Thymus (tissue), 14 donors: ENCODE results near the gene PAGE1. TPM values are rescaled to one million over a fixed set of nuclear protein-coding genes. Genes with fewer than 3 reads are reported as not detected.
"Not testable (repeated sequence)": the region's sequence is repeated elsewhere in the genome, so short reads cannot be mapped to it uniquely, and the experiment has no call there.

Source experiments
- DNase-seq, 9 donors: peaks; one replicate each; pipeline ENCODE4 v3.0.0-alpha.2; 2013; ENCODE audit warnings: low spot score in 9 of 9, low read depth in 6 of 9, missing footprints in 1 of 9
- H3K27ac ChIP-seq, 2 donors: one replicate each; pipeline ENCODE4 v1.5.1; 2013; ENCODE audit warnings: control low read depth in 1 of 2, low read depth in 1 of 2, low read length in 1 of 2, mild to moderate bottlenecking in 1 of 2, moderate library complexity in 1 of 2
- H3K27me3 ChIP-seq, 2 donors: one replicate each; pipeline ENCODE4 v1.5.1; 2013; ENCODE audit warnings: low read length in 1 of 2; ENCODE audit not compliant: control insufficient read depth in 2 of 2, insufficient read depth in 1 of 2
- H3K36me3 ChIP-seq, 2 donors: one replicate each; pipeline ENCODE4 v1.5.1; 2013; ENCODE audit warnings: low read length in 1 of 2, mild to moderate bottlenecking in 1 of 2, moderate library complexity in 1 of 2; ENCODE audit not compliant: control insufficient read depth in 2 of 2, insufficient read depth in 2 of 2
- H3K4me1 ChIP-seq, 2 donors: one replicate each; pipeline ENCODE4 v1.5.1; 2013; ENCODE audit warnings: low read length in 2 of 2; ENCODE audit not compliant: control insufficient read depth in 2 of 2, insufficient read depth in 2 of 2
- H3K4me3 ChIP-seq, 2 donors: one replicate each; pipeline ENCODE4 v1.5.1; 2013; ENCODE audit warnings: low read length in 2 of 2, control low read depth in 1 of 2, mild to moderate bottlenecking in 1 of 2
- H3K9me3 ChIP-seq, 2 donors: one replicate each; pipeline ENCODE4 v1.5.1; 2013; ENCODE audit warnings: low read length in 1 of 2, mild to moderate bottlenecking in 1 of 2; ENCODE audit not compliant: control insufficient read depth in 2 of 2, insufficient read depth in 1 of 2
- WGBS: extraction: QIAGEN DNeasy Blood & Tissue Kit; methylation state at CpG from one replicate; pipeline ENCODE4 v1.1.7; 2013; 5-methylcytosine and 5-hydroxymethylcytosine counted together
- long read RNA-seq, 10 donors: transcript quantifications; one replicate each; lab custom pipeline, GENCODE V29; 2026
- polyA plus RNA-seq: library from polyadenylated mRNA; stranded (reverse); fragments of 200-250 nt; gene quantifications from one replicate; pipeline ENCODE4 v1.2.3, GENCODE V29; 2013
- total RNA-seq: library from RNA; stranded (reverse); fragments of 120-200 nt; gene quantifications from one replicate; pipeline ENCODE4 v1.2.4, GENCODE V29; 2013
- donor health status: healthy.

Gene PAGE1, protein sequence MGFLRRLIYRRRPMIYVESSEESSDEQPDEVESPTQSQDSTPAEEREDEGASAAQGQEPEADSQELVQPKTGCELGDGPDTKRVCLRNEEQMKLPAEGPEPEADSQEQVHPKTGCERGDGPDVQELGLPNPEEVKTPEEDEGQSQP
- not detected for total RNA-seq
- not detected for polyA plus RNA-seq
- long read RNA-seq, donor 1 = 0 reads
- long read RNA-seq, donor 2 = 0 reads
- long read RNA-seq, donor 3 = 0 reads
- long read RNA-seq, donor 4 = 0 reads
- long read RNA-seq, donor 5 = 0 reads
- long read RNA-seq, donor 6 = 0 reads
- long read RNA-seq, donor 7 = 0 reads
- long read RNA-seq, donor 8 = 0 reads
- long read RNA-seq, donor 9 = 0 reads
- long read RNA-seq, donor 10 = 0 reads

DNA sequence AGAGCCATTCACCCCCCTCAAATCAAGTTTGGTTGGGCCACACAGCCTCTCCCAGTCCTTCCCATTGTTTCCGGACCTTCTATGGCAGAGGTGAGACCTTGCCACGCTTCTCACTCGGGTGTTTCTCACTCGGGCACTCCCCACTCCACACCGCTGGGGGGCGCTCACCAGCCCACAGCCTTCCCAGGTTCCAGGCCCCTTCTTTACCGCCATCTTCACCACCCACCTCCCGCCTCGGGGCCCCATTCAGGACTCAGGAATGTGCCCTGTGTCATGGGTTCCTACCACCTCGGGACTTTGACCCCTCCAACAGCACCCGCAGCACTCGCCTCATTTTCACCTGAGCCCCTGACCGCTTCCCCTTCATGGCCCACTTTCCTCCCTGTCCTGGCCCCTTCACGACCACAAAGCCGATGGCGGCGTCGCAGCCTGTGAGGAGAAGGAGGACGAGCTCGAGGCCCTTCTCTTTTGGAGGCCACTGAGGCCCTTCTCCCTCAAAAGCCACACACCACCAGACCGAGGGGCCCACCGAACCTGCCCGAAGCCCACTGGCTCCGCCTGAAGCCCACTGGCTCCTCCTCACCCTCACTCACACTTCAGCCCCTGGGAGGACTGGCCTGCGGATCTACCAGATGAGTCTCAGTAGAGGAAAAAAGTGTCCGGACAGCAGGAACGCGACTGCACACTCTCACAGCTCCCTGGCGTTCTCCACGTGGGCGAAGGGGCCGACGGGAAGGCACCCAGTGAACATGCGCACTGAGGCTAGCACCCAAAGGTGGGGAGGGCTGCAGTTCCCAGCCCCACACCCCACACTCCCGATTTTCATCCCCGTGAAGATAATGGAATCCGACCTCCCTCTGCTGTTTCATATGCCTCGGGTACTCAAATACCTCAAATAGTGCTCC lies at the start of gene PAGE1:
Gene PAGE1 (minus strand): TSS at position 709 of the 905 bp plus-strand sequence. CDS start 1,214 bp downstream, outside the sequence.
- Histone ChIP-seq H3K9me3 (peaks cover 0 to 6% of the 10 kb centered on the region in 2 donors), H3K27ac (no peak within 1 kb of the TSS), H3K27me3 (no peaks in the 10 kb centered on the region), H3K4me3 (no peak within 1 kb of the TSS), H3K4me1 (no peaks in the 10 kb centered on the region), H3K36me3 (no peaks in the 10 kb centered on the region)
- no peak for DNase-seq
- WGBS = 98% methylated on average over 38 of the region's 38 CpGs

DNA sequence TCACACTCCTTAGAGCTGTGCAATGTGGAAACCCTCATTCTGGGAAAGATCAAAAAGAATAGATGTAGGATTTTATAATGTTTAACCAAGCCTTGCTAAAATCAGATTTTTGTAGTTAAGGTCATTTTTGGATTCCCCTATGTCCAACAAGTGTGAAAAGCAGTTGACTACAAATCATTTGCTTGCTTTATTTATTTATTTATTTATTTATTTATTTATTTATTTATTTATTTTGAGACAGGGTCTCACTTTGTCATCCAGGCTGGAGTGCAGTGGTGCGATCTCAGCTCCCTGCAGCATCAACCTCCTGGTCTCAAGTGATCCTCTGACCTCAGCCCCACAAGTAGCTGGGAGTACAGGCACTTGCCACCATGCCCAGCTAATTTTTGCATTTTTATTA lies 45.7 kb upstream of the PAGE1 start:
- DNase-seq, H3K27ac ChIP-seq, H3K4me1 ChIP-seq, H3K27me3 ChIP-seq, H3K4me3 ChIP-seq, H3K36me3 ChIP-seq, H3K9me3 ChIP-seq: not testable (repeated sequence)
- 95% methylated on average over 1 of the region's 1 CpG for WGBS

DNA sequence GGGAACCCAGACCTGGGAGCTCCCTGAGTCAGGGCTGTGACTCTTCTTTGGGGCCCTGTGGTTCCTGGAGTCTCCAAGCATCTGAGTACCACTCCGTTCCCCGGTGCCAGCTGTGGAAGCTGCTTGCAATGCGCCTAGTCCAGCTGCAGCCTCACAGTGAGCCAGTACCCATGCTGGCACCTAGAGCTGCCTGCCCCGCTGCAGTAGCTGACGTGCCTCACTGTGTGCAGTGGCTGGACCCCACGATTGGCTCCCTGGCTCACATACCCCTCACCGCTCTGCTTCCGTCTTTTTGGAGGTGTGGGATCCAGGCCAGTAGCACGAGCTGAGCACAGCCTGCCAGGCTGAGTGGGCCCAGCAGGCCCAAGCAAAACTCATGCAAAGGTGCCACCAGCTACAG lies 32.1 kb upstream of the PAGE1 start:
- WGBS = 93% methylated on average over 9 of the region's 9 CpGs
- H3K27me3 ChIP-seq = no peaks in the 10 kb centered on the region
- H3K27ac ChIP-seq = no peak overlapping the region
- H3K4me1 ChIP-seq = no peaks in the 10 kb centered on the region
- no peaks in the 10 kb centered on the region for H3K36me3 ChIP-seq
- H3K4me3 ChIP-seq = no peak overlapping the region
- H3K9me3 ChIP-seq = no peaks in the 10 kb centered on the region
- DNase-seq = no peak

DNA sequence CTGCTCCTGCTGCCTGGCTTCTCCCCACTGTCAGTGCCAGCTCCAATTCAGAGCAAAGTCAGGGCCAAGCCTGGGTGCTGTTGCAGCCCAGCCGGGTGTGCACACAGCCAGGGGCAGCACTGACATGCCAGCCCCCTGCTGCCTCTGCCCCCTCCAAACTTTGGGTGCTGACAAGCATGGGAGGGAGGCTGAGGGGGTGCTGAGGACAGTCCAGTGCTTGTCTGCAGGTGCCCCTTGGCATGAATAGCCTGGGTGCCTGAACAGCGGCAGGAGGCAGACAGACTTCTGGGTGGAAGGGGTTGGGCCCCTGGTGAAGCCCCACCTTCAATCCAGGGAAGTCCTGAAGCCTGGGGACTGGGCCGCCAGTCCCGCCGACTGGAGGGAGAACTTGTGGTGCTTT lies 31.2 kb upstream of the PAGE1 start:
- 98% methylated on average over 5 of the region's 5 CpGs for WGBS
- no peaks in the 10 kb centered on the region for H3K9me3 ChIP-seq
- no peak overlapping the region for H3K27ac ChIP-seq
- no peak for DNase-seq
- H3K4me3 ChIP-seq = no peak overlapping the region
- H3K36me3 ChIP-seq = no peaks in the 10 kb centered on the region
- no peaks in the 10 kb centered on the region for H3K27me3 ChIP-seq
- no peaks in the 10 kb centered on the region for H3K4me1 ChIP-seq

DNA sequence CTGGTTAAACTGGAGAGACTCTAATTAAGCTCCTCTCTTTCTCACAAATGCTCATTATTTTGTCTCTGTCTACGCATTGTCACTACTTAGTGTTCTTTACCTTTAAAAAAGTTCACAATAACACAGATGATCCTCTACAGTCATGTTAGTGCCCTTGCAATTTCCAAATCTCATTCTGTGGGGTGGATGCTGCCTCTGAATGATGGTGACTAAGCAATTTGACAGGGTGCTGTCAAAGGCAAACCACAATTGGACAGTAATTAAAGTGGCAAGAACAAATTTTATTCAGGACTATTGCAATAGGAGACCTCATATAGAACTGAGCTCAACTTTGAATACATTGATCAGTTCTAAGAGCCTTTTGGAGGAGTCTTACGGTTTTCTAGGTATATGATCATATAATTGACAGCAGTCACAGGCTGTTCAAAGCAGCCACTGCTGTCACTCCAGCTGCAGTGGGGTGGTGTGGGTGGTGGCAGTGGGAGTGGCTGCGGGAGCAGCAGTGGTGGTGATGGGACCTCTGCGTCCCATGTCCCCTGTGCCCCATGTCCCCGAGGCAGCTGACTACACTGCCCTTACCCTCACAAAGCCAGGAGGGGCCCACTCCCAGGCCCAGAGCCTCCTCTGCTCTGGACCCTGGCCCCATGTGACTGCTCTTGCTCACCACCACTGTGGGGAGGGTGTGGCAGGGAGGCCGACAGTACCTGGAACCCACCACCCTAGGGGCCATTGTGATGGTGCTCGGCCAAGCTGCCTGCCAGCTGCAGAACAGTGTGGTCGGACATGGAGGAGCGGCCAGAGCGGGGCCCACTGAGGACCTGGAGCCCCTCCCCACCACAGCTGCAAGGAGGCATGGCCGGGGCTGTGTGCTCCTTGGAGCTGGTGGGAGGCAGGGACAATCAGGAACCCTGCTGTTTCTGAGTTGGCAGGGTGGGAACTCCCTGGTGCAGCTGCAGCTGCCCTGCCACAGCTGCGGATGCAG lies 30.4 kb upstream of the PAGE1 start:
- Histone ChIP-seq H3K36me3 (no peaks in the 10 kb centered on the region), H3K4me1 (no peaks in the 10 kb centered on the region), H3K27me3 (no peaks in the 10 kb centered on the region), H3K9me3 (no peaks in the 10 kb centered on the region), H3K27ac (no peak overlapping the region), H3K4me3 (no peak overlapping the region)
- DNase-seq = no peak
- 94% methylated on average over 12 of the region's 12 CpGs for WGBS

DNA sequence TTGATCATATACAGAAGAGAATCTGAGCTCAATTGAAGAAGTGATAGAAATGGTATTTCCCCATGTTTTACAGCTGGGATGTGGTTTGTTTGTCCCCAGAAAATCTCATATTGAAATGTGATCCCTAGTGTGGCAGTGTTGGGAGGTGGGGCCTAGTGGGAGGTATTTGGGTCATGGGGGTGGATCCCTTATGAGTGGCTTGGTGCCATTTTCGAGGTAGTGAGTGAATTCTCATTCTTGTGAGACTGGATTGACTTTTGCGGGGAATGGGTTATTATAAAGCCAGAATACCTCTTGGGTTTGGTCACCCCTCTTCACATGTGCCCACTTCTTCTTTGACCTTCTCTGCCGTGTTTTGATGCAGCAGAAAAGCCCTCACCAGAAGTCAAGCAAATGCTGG lies 29.6 kb upstream of the PAGE1 start:
- no peaks in the 10 kb centered on the region for H3K36me3 ChIP-seq
- H3K27me3 ChIP-seq = no peaks in the 10 kb centered on the region
- H3K4me1 ChIP-seq = no peaks in the 10 kb centered on the region
- no peaks in the 10 kb centered on the region for H3K9me3 ChIP-seq
- H3K4me3 ChIP-seq = no peak overlapping the region
- 82% methylated on average over 3 of the region's 3 CpGs for WGBS
- DNase-seq = no peak
- H3K27ac ChIP-seq = no peak overlapping the region

DNA sequence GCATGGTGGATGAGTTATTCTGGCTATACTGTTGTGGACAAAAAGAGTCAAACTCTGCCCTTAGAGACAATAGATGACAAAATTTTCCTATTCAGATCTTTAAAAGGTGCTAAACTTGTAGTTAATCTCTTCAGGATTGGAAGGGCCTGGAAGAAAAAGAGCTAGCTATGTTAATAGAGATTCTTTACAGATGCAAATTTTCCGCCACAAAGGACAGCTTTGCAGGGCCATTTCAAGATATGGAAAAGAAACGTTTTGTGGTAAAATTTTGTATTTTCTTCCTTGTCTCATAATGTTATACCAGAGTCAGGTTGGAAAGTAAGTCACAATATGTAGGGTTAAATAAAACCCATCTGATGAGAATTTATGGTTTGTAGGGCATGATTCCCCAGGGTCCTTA lies 24.3 kb upstream of the PAGE1 start:
- 72% methylated on average over 2 of the region's 2 CpGs for WGBS
- DNase-seq, H3K36me3 ChIP-seq, H3K27ac ChIP-seq, H3K9me3 ChIP-seq, H3K27me3 ChIP-seq, H3K4me1 ChIP-seq, H3K4me3 ChIP-seq: not testable (repeated sequence)

DNA sequence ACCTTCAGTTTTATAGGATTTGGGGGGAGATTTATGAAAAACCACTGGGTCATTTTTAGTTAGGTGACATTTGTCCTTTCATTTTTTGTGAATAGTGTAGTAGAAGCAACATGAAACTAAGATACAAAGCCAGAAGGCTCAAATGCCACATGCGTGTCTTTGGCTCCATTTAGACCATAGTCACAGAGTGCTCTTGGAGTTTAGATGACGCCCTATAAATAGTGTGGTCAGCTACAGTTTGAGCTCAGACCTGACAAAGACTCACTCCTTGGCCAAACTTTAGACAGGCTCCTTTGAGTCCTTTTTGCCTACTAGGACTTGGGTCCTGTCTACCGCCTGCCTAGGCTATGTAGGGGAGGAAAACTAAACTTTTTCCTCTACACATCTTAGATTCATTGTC lies 16.8 kb upstream of the PAGE1 start:
- Histone ChIP-seq H3K27me3 (no peaks in the 10 kb centered on the region), H3K4me3 (no peak overlapping the region), H3K27ac (no peak overlapping the region), H3K36me3 (no peaks in the 10 kb centered on the region), H3K4me1 (no peaks in the 10 kb centered on the region), H3K9me3 (no peaks in the 10 kb centered on the region)
- no peak for DNase-seq
- WGBS = over 99% methylated on average over 3 of the region's 3 CpGs
